Caco-2 (cell line): Measurements from ENCODE around the gene DUSP1. TPM values are rescaled to one million over a fixed set of nuclear protein-coding genes. Genes with fewer than 3 reads are reported as not detected.

Experiments used
- BruUV-seq: library from RNA; stranded (reverse); fragments of 400-500 nt; replicated peaks from 2 replicates; lab custom pipeline; 2021; lab: Mats Ljungman, UMichigan
- CTCF ChIA-PET: fragments of 300-600 bp; sonication (Branson Sonifier 250); formaldehyde crosslinking; loops from one replicate; lab custom pipeline; 2022; ENCODE audit warnings: antibody characterized with exemption; lab: Charles Lee
- POLR2A ChIA-PET: fragments of 300-600 bp; sonication (Branson Sonifier 250); formaldehyde crosslinking; loops from one replicate; lab custom pipeline; 2022; ENCODE audit warnings: antibody characterized with exemption; lab: Charles Lee
- DNase-seq, 2 experiments: peaks; one replicate each; pipeline versions ENCODE4 v3.0.0 to v3.0.0-alpha.2; 2020 to 2022
- H3K27me3 ChIP-seq: replicated peaks from 2 replicates; pipeline ENCODE4 v1.6.0; 2011; ENCODE audit warnings: low read length; ENCODE audit not compliant: control insufficient read depth, insufficient read depth
- H3K36me3 ChIP-seq: 2 replicates; pipeline ENCODE4 v1.5.1; 2011; ENCODE audit warnings: low read length; ENCODE audit not compliant: control insufficient read depth, insufficient read depth
- H3K4me1 ChIP-seq: fragments of 250-450 bp; sonication (Bioruptor Pico); 2 replicates; pipeline ENCODE4 v1.5.1; 2020; ENCODE audit warnings: mild to moderate bottlenecking
- H3K4me3 ChIP-seq: 2 replicates; pipeline ENCODE4 v1.5.1; 2011; ENCODE audit warnings: low read depth, mild to moderate bottlenecking, control low read depth, low read length
- H3K9me3 ChIP-seq: fragments of 250-450 bp; sonication (Bioruptor Pico); 2 replicates; pipeline ENCODE4 v1.5.1; 2020; ENCODE audit warnings: mild to moderate bottlenecking, moderate library complexity
- H3K27ac Mint-ChIP-seq: one replicate; pipeline ENCODE4 v1.8.0; 2022; ENCODE audit warnings: mixed read lengths; ENCODE audit not compliant: unreplicated experiment
- H3K27me3 Mint-ChIP-seq: one replicate; pipeline ENCODE4 v1.8.0; 2022; ENCODE audit warnings: mixed read lengths; ENCODE audit not compliant: insufficient read depth, unreplicated experiment
- H3K36me3 Mint-ChIP-seq: one replicate; pipeline ENCODE4 v1.8.0; 2022; ENCODE audit warnings: mild to moderate bottlenecking, mixed read lengths; ENCODE audit not compliant: insufficient read depth, unreplicated experiment
- H3K4me1 Mint-ChIP-seq: one replicate; pipeline ENCODE4 v1.8.0; 2022; ENCODE audit warnings: low read depth, mixed read lengths; ENCODE audit not compliant: unreplicated experiment
- H3K4me3 Mint-ChIP-seq: one replicate; pipeline ENCODE4 v1.8.0; 2022; ENCODE audit warnings: mild to moderate bottlenecking, moderate library complexity, mixed read lengths; ENCODE audit not compliant: unreplicated experiment
- H3K9me3 Mint-ChIP-seq: one replicate; pipeline ENCODE4 v1.8.0; 2022; ENCODE audit warnings: mixed read lengths; ENCODE audit not compliant: unreplicated experiment
- CTCF ChIP-seq, 2 experiments: fragments of 200-600 bp in 1 of 2; IDR thresholded peaks; 1 replicate in 1 of 2; 2 replicates in 1 of 2; pipeline versions ENCODE4 v1.5.1 to v1.8.0; 2011 to 2022; ENCODE audit warnings: antibody characterized with exemption in 1 of 2, control low read depth in 1 of 2, inconsistent platforms in 1 of 2, low read depth in 1 of 2, low read length in 1 of 2, mild to moderate bottlenecking in 1 of 2, moderate library complexity in 1 of 2; ENCODE audit not compliant: insufficient read depth in 1 of 2, severe bottlenecking in 1 of 2, unreplicated experiment in 1 of 2
- intact Hi-C: fragments of 100-400 bp; cut with micrococcal nuclease; formaldehyde crosslinking; loops from one replicate; pipeline ENCODE4 v1.10.0; 2022; ENCODE audit not compliant: unreplicated experiment
- total RNA-seq: library from RNA; stranded (reverse); gene quantifications from 2 replicates; pipeline ENCODE4 v1.2.3, GENCODE V29; 2022

DUSP1 gene
- total RNA-seq, 1 experiment from 2014 or later = 28.3 TPM

GRCh38 chr5:172766287-172767108 is 4.5 kb downstream of the DUSP1 start:
- H3K27me3 Mint-ChIP-seq = no peaks in the 10 kb centered on the region
- DNase-seq = no peak

GRCh38 chr5:172765766-172766286 is 5.2 kb downstream of the DUSP1 start:
- no TSS peak for BruUV-seq
- no peaks in the 10 kb centered on the region for H3K9me3 Mint-ChIP-seq
- TF ChIP-seq CTCF (IDR thresholded peaks at IDR 0.05; ENCODE audit: insufficient read depth in 1 of 2, low read depth in 1 of 2, low read length in 1 of 2, severe bottlenecking in 1 of 2, unreplicated experiment in 1 of 2) = no peak
- intact Hi-C loops = loop anchor here (1.0 to 2.0 kb wide), 3 partner anchors 49 to 136 kb away; no protein-coding TSS in a partner anchor
- no peaks in the 10 kb centered on the region for H3K27me3 Mint-ChIP-seq
- peaks cover 5% of the 10 kb centered on the region; the same call in 1 of the 2 replicates for H3K36me3 ChIP-seq
- peak overlapping the region; percentile 31 for H3K4me3 ChIP-seq
- H3K4me3 Mint-ChIP-seq = peak overlapping the region; percentile 76
- H3K9me3 ChIP-seq = no peaks in the 10 kb centered on the region
- peaks cover 66% of the 10 kb centered on the region for H3K36me3 Mint-ChIP-seq
- CTCF ChIA-PET = interaction anchor here (1.1 to 2.0 kb wide), 4 partner anchors 46 to 136 kb away, joined by 4 to 13 read pairs (median 7); no protein-coding TSS in a partner anchor
- H3K4me1 ChIP-seq = peaks cover 24% of the 10 kb centered on the region
- POLR2A ChIA-PET = interaction anchor here (1.6 to 2.1 kb wide), 3 partner anchors 10 to 140 kb away, joined by 6 to 22 read pairs (median 8); no protein-coding TSS in a partner anchor
- no peak for DNase-seq
- H3K27ac Mint-ChIP-seq = peak overlapping the region; percentile 96
- H3K4me1 Mint-ChIP-seq = peaks cover 28% of the 10 kb centered on the region
- no peaks in the 10 kb centered on the region for H3K27me3 ChIP-seq

More at GRCh38 chr5:172766287-172767108, 4.5 kb downstream of the DUSP1 start:
- Mint-ChIP-seq H3K4me1 (peaks cover 28% of the 10 kb centered on the region), H3K27ac (peak overlapping the region; percentile 96), H3K9me3 (no peaks in the 10 kb centered on the region), H3K36me3 (peaks cover 73% of the 10 kb centered on the region), H3K4me3 (peak overlapping the region; percentile 76)
- POLR2A ChIA-PET = no interaction called here
- Histone ChIP-seq H3K4me3 (no peak overlapping the region), H3K36me3 (peaks cover 5% of the 10 kb centered on the region; the same call in 1 of the 2 replicates), H3K9me3 (no peaks in the 10 kb centered on the region), H3K27me3 (no peaks in the 10 kb centered on the region), H3K4me1 (peaks cover 24% of the 10 kb centered on the region)
- no peak for TF ChIP-seq CTCF (IDR thresholded peaks at IDR 0.05; ENCODE audit: insufficient read depth in 1 of 2, low read depth in 1 of 2, low read length in 1 of 2, severe bottlenecking in 1 of 2, unreplicated experiment in 1 of 2)
- BruUV-seq = no TSS peak
- intact Hi-C loops = no loop called here
- CTCF ChIA-PET = no interaction called here
